Endothelial cell of umbilical vein (primary cell): Measurements from ENCODE around the gene CENPN. TPM values are rescaled to one million over a fixed set of nuclear protein-coding genes. Genes with fewer than 3 reads are reported as not detected.

ENCODE experiments used
- BruUV-seq: library from RNA; stranded (reverse); fragments of 400-500 nt; replicated peaks from 2 replicates; lab custom pipeline; 2021; lab: Mats Ljungman, UMichigan
- CTCF ChIA-PET: fragments of 300-600, 350-600 bp; sonication (Branson Sonifier 250); formaldehyde crosslinking; loops from one replicate; lab custom pipeline; 2021; ENCODE audit warnings: antibody characterized with exemption, inconsistent platforms; lab: Charles Lee
- POLR2A ChIA-PET: fragments of 300-600, 350-600 bp; sonication (Branson Sonifier 250); formaldehyde crosslinking; loops from one replicate; lab custom pipeline; 2021; ENCODE audit warnings: antibody characterized with exemption, inconsistent platforms; lab: Charles Lee
- DNase-seq: peaks from one replicate; pipeline ENCODE4 v3.0.0-alpha.2; 2011; ENCODE audit warnings: low read depth, low spot score
- FAIRE-seq: peaks from 2 replicates; lab custom pipeline; 2011; peaks lifted over from hg19 to GRCh38; lab: Jason Lieb, UNC
- H2AFZ ChIP-seq: 2 replicates; pipeline ENCODE4 v1.6.0; 2012; ENCODE audit warnings: low read depth, low read length, control low read depth, inconsistent platforms
- H3K27ac ChIP-seq: 2 replicates; pipeline ENCODE4 v1.5.1; 2011; ENCODE audit warnings: low read depth, mild to moderate bottlenecking, control low read depth, low read length, moderate library complexity; ENCODE audit not compliant: insufficient read depth
- H3K27me3 ChIP-seq, 2 experiments: 2 replicates each; pipeline versions ENCODE4 v1.6.0 to v1.6.1; 2011; ENCODE audit warnings: low read length in 2 of 2, mixed read lengths in 1 of 2; ENCODE audit not compliant: control insufficient read depth in 2 of 2, insufficient read depth in 2 of 2
- H3K36me3 ChIP-seq, 2 experiments: 2 replicates in 1 of 2; 3 replicates in 1 of 2; pipeline ENCODE4 v1.5.1; 2011; ENCODE audit warnings: low read length in 2 of 2, mild to moderate bottlenecking in 1 of 2, moderate library complexity in 1 of 2; ENCODE audit not compliant: control insufficient read depth in 2 of 2, insufficient read depth in 2 of 2; ENCODE audit errors: extremely low read depth in 1 of 2
- H3K4me1 ChIP-seq: 3 replicates; pipeline ENCODE4 v1.5.1; 2011; ENCODE audit warnings: mild to moderate bottlenecking, low read length; ENCODE audit not compliant: control insufficient read depth, insufficient read depth; ENCODE audit errors: extremely low read depth
- H3K4me2 ChIP-seq: 2 replicates; pipeline ENCODE4 v1.6.1; 2011; ENCODE audit warnings: low read length, control low read depth, mixed read lengths; ENCODE audit not compliant: insufficient read depth
- H3K4me3 ChIP-seq, 3 experiments: fragments of 200-600 bp in 1 of 3; sonication (generic), shearing (Covaris generic) in 1 of 3; replicated peaks in 1 of 3; 2 replicates each; pipeline ENCODE4 v1.5.1; 2011 to 2016; ENCODE audit warnings: control low read depth in 3 of 3, low read length in 3 of 3, mild to moderate bottlenecking in 2 of 3, inconsistent platforms in 1 of 3, low read depth in 1 of 3, moderate library complexity in 1 of 3; ENCODE audit not compliant: insufficient read depth in 1 of 3
- H3K79me2 ChIP-seq: 2 replicates; pipeline ENCODE4 v1.6.0; 2012; ENCODE audit warnings: low read length, inconsistent platforms; ENCODE audit not compliant: control insufficient read depth, insufficient read depth
- H3K9ac ChIP-seq: replicated peaks from 2 replicates; pipeline ENCODE3; 2011; ENCODE audit warnings: low read length, control low read depth; ENCODE audit not compliant: insufficient read depth; ENCODE audit errors: extremely low read depth
- H3K9me1 ChIP-seq: replicated peaks from 3 replicates; pipeline ENCODE4 v1.6.0; 2011; ENCODE audit warnings: mild to moderate bottlenecking, low read length; ENCODE audit not compliant: control insufficient read depth, insufficient read depth; ENCODE audit errors: extremely low read depth
- H3K9me3 ChIP-seq: replicated peaks from 2 replicates; pipeline ENCODE4 v1.5.1; 2012; ENCODE audit warnings: low read length, inconsistent platforms; ENCODE audit not compliant: control insufficient read depth, insufficient read depth
- H4K20me1 ChIP-seq: replicated peaks from 2 replicates; pipeline ENCODE3; 2011; ENCODE audit warnings: mild to moderate bottlenecking, low read length; ENCODE audit not compliant: control insufficient read depth, insufficient read depth; ENCODE audit errors: extremely low read depth
- CTCF ChIP-seq, 2 donors: IDR thresholded peaks; 1 replicate in 1 of 2; 2 replicates in 1 of 2; pipeline ENCODE4 v1.5.1; 2011; ENCODE audit warnings: low read length in 2 of 2, mild to moderate bottlenecking in 2 of 2, moderate library complexity in 2 of 2, control low read depth in 1 of 2, inconsistent platforms in 1 of 2, low read depth in 1 of 2; ENCODE audit not compliant: insufficient read depth in 1 of 2; ENCODE audit errors: extremely low read depth in 1 of 2
- EZH2 ChIP-seq: IDR thresholded peaks from 2 replicates; pipeline ENCODE4 v1.6.1; 2012; ENCODE audit warnings: borderline replicate concordance, low read depth, mild to moderate bottlenecking, moderate library complexity, low read length, inconsistent platforms; ENCODE audit not compliant: severe bottlenecking
- FOS ChIP-seq: IDR thresholded peaks from 2 replicates; pipeline ENCODE4 v1.6.1; 2011; ENCODE audit warnings: mild to moderate bottlenecking, low read length, moderate library complexity, borderline replicate concordance; ENCODE audit not compliant: insufficient read depth
- GATA2 ChIP-seq: IDR thresholded peaks from 2 replicates; pipeline ENCODE4 v1.7.0; 2011; ENCODE audit warnings: low read depth, mild to moderate bottlenecking, moderate library complexity, mixed read lengths, low read length; ENCODE audit not compliant: insufficient read length, insufficient read depth
- JUN ChIP-seq: IDR thresholded peaks from 2 replicates; pipeline ENCODE4 v1.6.1; 2011; ENCODE audit warnings: borderline replicate concordance, low read depth; ENCODE audit not compliant: insufficient read length, insufficient read depth
- MAX ChIP-seq: IDR thresholded peaks from 2 replicates; pipeline ENCODE4 v1.6.1; 2011; ENCODE audit not compliant: insufficient read depth, insufficient read length
- MYC ChIP-seq: IDR thresholded peaks from one replicate; pipeline ENCODE4 v1.6.1; 2011; ENCODE audit warnings: mild to moderate bottlenecking, low read depth, low read length
- POLR2A ChIP-seq: IDR thresholded peaks from 2 replicates; pipeline ENCODE4 v1.6.1; 2012; ENCODE audit warnings: low read depth, mild to moderate bottlenecking, control low read depth, low read length
- POLR2AphosphoS5 ChIP-seq: IDR thresholded peaks from 2 replicates; pipeline ENCODE4 v1.6.1; 2012; ENCODE audit warnings: low read depth, mild to moderate bottlenecking, control low read depth, low read length, moderate library complexity; ENCODE audit not compliant: insufficient read depth
- dilution Hi-C: fragments of 300-500 bp; cut with MboI; formaldehyde crosslinking; loops from one replicate; pipeline ENCODE4 v1.15.0; 2019; ENCODE audit warnings: low sequenced_read_pairs; ENCODE audit not compliant: extremely low pct_ligation_motif_present
- intact Hi-C: fragments of 100-400 bp; cut with micrococcal nuclease; formaldehyde crosslinking; loops from one replicate; pipeline ENCODE4 v1.10.0; 2022
- polyA plus RNA-seq, 4 experiments: library from polyadenylated mRNA; depleted of rRNA in 3 of 4; stranded (reverse) in 3 of 4; unstranded in 1 of 4; fragments of >200 nt; gene quantifications; 2 replicates each; pipeline versions ENCODE4 v1.2.1 to v1.2.3, GENCODE V29; 2011 to 2012; ENCODE audit warnings: missing spikeins in 1 of 4
- total RNA-seq: library from RNA; stranded (reverse); gene quantifications from 2 replicates; pipeline ENCODE4 v1.2.3, GENCODE V29; 2021

Gene CENPN
- total and polyA plus RNA-seq, 2 donors (not counting 3 experiments of a cell fraction or from before 2014, with no cell fraction given): 17.6 to 52.4 TPM

DNA sequence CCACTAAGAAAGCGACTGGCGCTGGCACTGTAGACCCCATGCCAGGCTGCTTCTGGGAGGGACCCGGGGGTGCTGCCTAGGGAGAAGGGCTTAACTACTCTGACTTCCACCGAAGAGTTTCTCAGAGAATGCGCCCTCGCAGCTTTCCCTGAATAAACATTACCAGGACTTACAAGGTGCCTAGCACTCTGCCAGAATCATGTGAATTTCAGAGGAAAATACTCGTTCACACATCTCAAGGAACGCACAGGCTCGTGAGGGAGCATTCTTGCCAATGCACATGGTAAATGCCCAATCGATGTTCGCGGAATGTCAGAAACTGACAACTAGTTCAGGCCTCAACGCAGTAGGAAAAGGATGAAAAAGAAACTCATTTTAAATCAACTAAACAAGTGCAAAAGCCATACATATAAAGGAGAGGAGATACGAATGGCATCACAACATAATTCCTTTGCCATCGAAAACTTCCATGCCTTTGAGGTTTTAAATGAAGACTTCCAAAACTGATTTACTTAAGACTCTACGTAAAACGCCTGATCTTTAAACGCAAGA is 1.3 kb upstream of the CENPN start:
- dilution Hi-C loops (no loop called here), intact Hi-C loops (loop anchor here (1.0 kb wide), 1 partner anchor 12 kb away; no protein-coding TSS in a partner anchor)
- H3K4me1 ChIP-seq: peaks cover 19% of the 10 kb centered on the region
- H4K20me1 ChIP-seq: no peaks in the 10 kb centered on the region
- peaks cover 91% of the 10 kb centered on the region for H3K79me2 ChIP-seq
- H2AFZ ChIP-seq: no peak overlapping the region
- peak overlapping the region; percentile 80 for H3K27ac ChIP-seq
- H3K36me3 ChIP-seq: no peaks in the 10 kb centered on the region
- FAIRE-seq (no peak), DNase-seq (peak; percentile 39)
- POLR2A ChIA-PET: interaction anchor here (1.4 to 1.5 kb wide), 2 partner anchors 12 to 67 kb away, joined by 5 to 7 read pairs; no protein-coding TSS in a partner anchor
- CTCF ChIA-PET: interaction anchor here (0.5 to 4.3 kb wide), 7 partner anchors 9 to 83 kb away, joined by 3 to 38 read pairs (median 5); partner anchors contain the start of gene ATMIN
- H3K9me1 ChIP-seq: no peaks in the 10 kb centered on the region
- TF ChIP-seq JUN (no peak), GATA2 (no peak), FOS (no peak), MYC (no peak), MAX (no peak), POLR2AphosphoS5 (no peak), EZH2 (no peak), POLR2A (no peak), CTCF (IDR thresholded peaks at IDR 0.05; ENCODE audit: extremely low read depth in 1 of 2, insufficient read depth in 1 of 2, low read depth in 1 of 2, low read length in 2 of 2) (no peak)
- H3K4me3 ChIP-seq: peak overlapping the region; percentile 52 to 87 (median 83)
- BruUV-seq: no TSS peak
- no peaks in the 10 kb centered on the region for H3K9me3 ChIP-seq
- peak overlapping the region; percentile 99 for H3K4me2 ChIP-seq
- H3K9ac ChIP-seq: peak overlapping the region; percentile 81
- H3K27me3 ChIP-seq: no peaks in the 10 kb centered on the region
